ENCODE results near the gene GMIP.
A peak's percentile ranks its signal among the peaks of the same experiment; 100 is the strongest.
"Not testable (repeated sequence)": the region's sequence is repeated elsewhere in the genome, so short reads cannot be mapped to it uniquely, and the experiment has no call there.

GMIP gene

GRCh38 chr19:19643158-19644053, at the start of gene GMIP:
TSS of gene GMIP (minus strand) at chr19:19643657. CDS start at chr19:19643529, 128 bp downstream.
- DNase-seq (ENCODE audit: low read depth), result peak; percentile 32
- H3K4me3 ChIP-seq (ENCODE audit: control insufficient read depth, low read depth, low read length), result peak within 1 kb of the TSS; percentile 78
- TF ChIP-seq CTCF (conservative IDR thresholded peaks at IDR 0.05; ENCODE audit: control insufficient read depth, insufficient read depth, low read depth, low read length), result peak; percentile 79

- DNase-seq (ENCODE audit: low read depth), result no peak
- H3K4me3 ChIP-seq (ENCODE audit: control insufficient read depth, low read depth, low read length), result no peak overlapping the region
- TF ChIP-seq CTCF (conservative IDR thresholded peaks at IDR 0.05; ENCODE audit: control insufficient read depth, insufficient read depth, low read depth, low read length), result no peak
Measured at GRCh38 chr19:19691683-19692082, 48.2 kb upstream of the GMIP start.

GRCh38 chr19:19689023-19689422, 45.6 kb upstream of the GMIP start:
- H3K4me3 ChIP-seq (ENCODE audit: control insufficient read depth, low read depth, low read length); DNase-seq (ENCODE audit: low read depth): not testable (repeated sequence)

GRCh38 chr19:19687090-19687489, 43.6 kb upstream of the GMIP start:
- TF ChIP-seq CTCF (conservative IDR thresholded peaks at IDR 0.05; ENCODE audit: control insufficient read depth, insufficient read depth, low read depth, low read length), result no peak
- DNase-seq (ENCODE audit: low read depth), result no peak

GRCh38 chr19:19686580-19686979, 43.1 kb upstream of the GMIP start:
- no peak for DNase-seq (ENCODE audit: low read depth)
- H3K4me3 ChIP-seq (ENCODE audit: control insufficient read depth, low read depth, low read length), result no peak overlapping the region
- no peak for TF ChIP-seq CTCF (conservative IDR thresholded peaks at IDR 0.05; ENCODE audit: control insufficient read depth, insufficient read depth, low read depth, low read length)

More at GRCh38 chr19:19687090-19687489, 43.6 kb upstream of the GMIP start:
- no peak overlapping the region for H3K4me3 ChIP-seq (ENCODE audit: control insufficient read depth, low read depth, low read length)

- H3K4me3 ChIP-seq (ENCODE audit: control insufficient read depth, low read depth, low read length); DNase-seq (ENCODE audit: low read depth): not testable (repeated sequence)
Measured at GRCh38 chr19:19686119-19686518, 42.7 kb upstream of the GMIP start.

- DNase-seq (ENCODE audit: low read depth), result no peak
- no peak for TF ChIP-seq CTCF (conservative IDR thresholded peaks at IDR 0.05; ENCODE audit: control insufficient read depth, insufficient read depth, low read depth, low read length)
- no peak overlapping the region for H3K4me3 ChIP-seq (ENCODE audit: control insufficient read depth, low read depth, low read length)
Measured at GRCh38 chr19:19679176-19680073, 36.0 kb upstream of the GMIP start.
